ENCODE data around the gene GSN. TPM values are rescaled to one million over a fixed set of nuclear protein-coding genes. Genes with fewer than 3 reads are reported as not detected.
A peak's percentile ranks its signal among the peaks of the same experiment; 100 is the strongest.

GSN gene
- total and polyA plus RNA-seq, 8 donors: 215 to 909 (median 531) TPM

DNA sequence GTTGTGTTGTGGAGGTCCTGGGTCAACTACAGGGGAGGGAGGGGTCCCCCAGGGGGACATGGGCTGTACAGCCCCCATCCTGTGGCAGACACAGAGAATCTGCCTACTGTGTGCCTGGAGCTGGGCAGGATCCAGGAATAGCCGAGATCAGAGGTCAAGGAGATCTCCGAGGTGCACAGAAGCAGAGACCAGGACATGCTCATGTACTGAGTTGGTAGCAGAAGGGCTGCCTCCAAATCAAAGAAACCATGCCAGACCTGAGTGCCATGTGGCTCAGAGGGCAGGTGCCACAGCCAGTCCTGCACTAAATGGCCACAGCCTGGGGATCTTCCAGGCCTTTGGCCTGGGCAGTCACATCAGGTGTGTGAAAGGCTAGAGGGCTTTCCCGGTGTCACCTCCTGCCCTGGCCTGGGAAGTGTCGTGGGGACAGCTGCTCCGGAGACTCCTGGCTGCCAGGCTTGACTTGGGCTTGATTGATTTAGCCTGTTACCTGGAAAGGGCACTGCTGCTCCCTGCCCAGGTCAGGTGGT lies 27.8 kb downstream of the GSN start:
- peak in 1 of 2 donors; percentile 11 for DNase-seq
- Histone ChIP-seq H3K36me3 (peaks cover 0 to 33% (median 0%) of the 10 kb centered on the region in 4 donors), H3K4me1 (peaks cover 49 to 95% (median 84%) of the 10 kb centered on the region in 4 donors), H3K27me3 (no peaks in the 10 kb centered on the region), H3K9me3 (no peaks in the 10 kb centered on the region), H3K4me3 (no peak overlapping the region), H3K27ac (peak overlapping the region; percentile 76 to 96 (median 87))
- TF ChIP-seq, protein P1, sequence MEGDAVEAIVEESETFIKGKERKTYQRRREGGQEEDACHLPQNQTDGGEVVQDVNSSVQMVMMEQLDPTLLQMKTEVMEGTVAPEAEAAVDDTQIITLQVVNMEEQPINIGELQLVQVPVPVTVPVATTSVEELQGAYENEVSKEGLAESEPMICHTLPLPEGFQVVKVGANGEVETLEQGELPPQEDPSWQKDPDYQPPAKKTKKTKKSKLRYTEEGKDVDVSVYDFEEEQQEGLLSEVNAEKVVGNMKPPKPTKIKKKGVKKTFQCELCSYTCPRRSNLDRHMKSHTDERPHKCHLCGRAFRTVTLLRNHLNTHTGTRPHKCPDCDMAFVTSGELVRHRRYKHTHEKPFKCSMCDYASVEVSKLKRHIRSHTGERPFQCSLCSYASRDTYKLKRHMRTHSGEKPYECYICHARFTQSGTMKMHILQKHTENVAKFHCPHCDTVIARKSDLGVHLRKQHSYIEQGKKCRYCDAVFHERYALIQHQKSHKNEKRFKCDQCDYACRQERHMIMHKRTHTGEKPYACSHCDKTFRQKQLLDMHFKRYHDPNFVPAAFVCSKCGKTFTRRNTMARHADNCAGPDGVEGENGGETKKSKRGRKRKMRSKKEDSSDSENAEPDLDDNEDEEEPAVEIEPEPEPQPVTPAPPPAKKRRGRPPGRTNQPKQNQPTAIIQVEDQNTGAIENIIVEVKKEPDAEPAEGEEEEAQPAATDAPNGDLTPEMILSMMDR (IDR thresholded peaks at IDR 0.05): no peak
- TF ChIP-seq EP300 (IDR thresholded peaks at IDR 0.05) (no peak), POLR2A (IDR thresholded peaks at IDR 0.05) (no peak), POLR2AphosphoS5 (IDR thresholded peaks at IDR 0.05) (no peak)
- intact Hi-C loops (cut with DNase I; ENCODE audit: low total_unique reads): no loop called here
- 44 to 76% (median 49%) methylated on average over 3 to 5 of the region's 5 CpGs for WGBS, 5 donors

DNA sequence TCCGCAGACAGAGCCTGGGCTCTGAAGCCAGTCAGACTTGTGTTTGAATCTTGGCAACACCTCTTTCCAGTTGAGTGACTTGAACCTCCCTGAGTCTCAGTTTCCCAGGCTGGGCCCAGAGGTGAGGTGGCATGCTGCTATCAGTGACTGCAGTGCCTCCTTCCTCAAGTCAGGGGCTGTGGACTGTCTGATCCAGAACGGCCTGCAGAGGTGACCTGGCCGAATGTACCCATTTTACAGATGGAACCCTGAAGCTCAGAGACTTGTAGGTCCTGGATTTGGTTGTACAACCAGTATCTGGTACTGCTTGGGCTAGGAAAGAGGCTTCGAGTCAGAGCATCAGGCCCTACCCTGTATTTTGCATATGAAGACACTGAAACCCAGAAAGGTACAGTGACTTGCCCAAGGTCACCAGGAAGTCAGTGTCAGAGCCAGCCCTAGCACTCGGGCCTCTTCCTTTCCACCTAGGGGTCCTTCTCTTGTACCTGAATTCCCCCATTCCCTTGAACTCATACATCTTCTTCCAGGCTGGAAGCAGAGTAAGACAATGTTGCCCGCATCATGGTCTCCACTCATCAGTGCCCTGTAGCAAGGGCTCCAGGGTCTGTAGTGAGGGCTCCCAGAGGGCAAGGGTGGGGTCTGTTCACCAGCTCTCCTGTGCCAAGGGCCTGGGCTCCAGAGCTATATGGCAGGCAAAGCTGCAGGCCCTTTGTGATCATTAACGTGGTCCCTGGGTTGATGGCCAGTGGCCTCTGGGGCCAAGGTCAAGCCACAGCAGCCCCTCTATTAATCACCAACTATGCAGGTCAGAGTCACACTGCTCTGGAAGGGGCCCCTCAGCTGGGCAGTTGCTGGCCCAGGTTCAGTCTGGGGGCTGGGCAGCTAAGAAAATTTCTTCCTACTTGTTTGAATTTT lies 28.5 kb downstream of the GSN start:
- H3K9me3 ChIP-seq: no peaks in the 10 kb centered on the region
- WGBS, 5 donors: 74 to 87% (median 80%) methylated on average over 6 to 7 of the region's 7 CpGs
- H3K4me3 ChIP-seq: no peak overlapping the region
- H3K27ac ChIP-seq: peak overlapping the region; percentile 76 to 96 (median 87)
- H3K36me3 ChIP-seq: peaks cover 0 to 33% (median 0%) of the 10 kb centered on the region in 4 donors
- DNase-seq: no peak
- peaks cover 49 to 94% (median 86%) of the 10 kb centered on the region in 4 donors for H3K4me1 ChIP-seq
- TF ChIP-seq POLR2AphosphoS5 (IDR thresholded peaks at IDR 0.05): no peak
- TF ChIP-seq, protein P1 (IDR thresholded peaks at IDR 0.05): no peak
- no peak for TF ChIP-seq EP300 (IDR thresholded peaks at IDR 0.05)
- no peak for TF ChIP-seq POLR2A (IDR thresholded peaks at IDR 0.05)
- intact Hi-C loops (cut with DNase I; ENCODE audit: low total_unique reads): no loop called here
- no peaks in the 10 kb centered on the region for H3K27me3 ChIP-seq

- H3K9me3 ChIP-seq: no peaks in the 10 kb centered on the region
- intact Hi-C loops (cut with DNase I; ENCODE audit: low total_unique reads): no loop called here
Observed at GRCh38 chr9:121297389-121297788, 29.4 kb downstream of the GSN start.

GRCh38 chr9:121298016-121298538 lies 30.1 kb downstream of the GSN start:
- intact Hi-C loops (cut with DNase I; ENCODE audit: low total_unique reads): no loop called here

More at GRCh38 chr9:121297389-121297788, 29.4 kb downstream of the GSN start:
- no peak for TF ChIP-seq POLR2A (IDR thresholded peaks at IDR 0.05)
- no peak for TF ChIP-seq EP300 (IDR thresholded peaks at IDR 0.05)
- TF ChIP-seq POLR2AphosphoS5 (IDR thresholded peaks at IDR 0.05): no peak
- TF ChIP-seq, protein P1 (IDR thresholded peaks at IDR 0.05): no peak
- Histone ChIP-seq H3K27ac (peak overlapping the region in 4 of 5 donors; percentile 85 to 96 (median 88)), H3K4me1 (peaks cover 41 to 95% (median 89%) of the 10 kb centered on the region in 4 donors), H3K4me3 (no peak overlapping the region), H3K27me3 (no peaks in the 10 kb centered on the region), H3K36me3 (peaks cover 5 to 34% (median 7%) of the 10 kb centered on the region in 4 donors)
- 35 to 61% (median 57%) methylated on average over 4 of the region's 4 CpGs for WGBS, 5 donors
- no peak for DNase-seq

More at GRCh38 chr9:121298016-121298538, 30.1 kb downstream of the GSN start:
- H3K36me3 ChIP-seq: peaks cover 12 to 34% (median 14%) of the 10 kb centered on the region in 4 donors
- H3K4me1 ChIP-seq: peaks cover 44 to 95% (median 90%) of the 10 kb centered on the region in 4 donors
- no peak overlapping the region for H3K4me3 ChIP-seq
- peak in 1 of 2 donors; percentile 14 for DNase-seq
- TF ChIP-seq POLR2AphosphoS5 (IDR thresholded peaks at IDR 0.05): no peak
- no peak for TF ChIP-seq POLR2A (IDR thresholded peaks at IDR 0.05)
- TF ChIP-seq, protein P1 (IDR thresholded peaks at IDR 0.05): no peak
- no peak for TF ChIP-seq EP300 (IDR thresholded peaks at IDR 0.05)
- no peaks in the 10 kb centered on the region for H3K9me3 ChIP-seq
- 75 to 87% (median 82%) methylated on average over 7 of the region's 7 CpGs for WGBS, 5 donors
- no peaks in the 10 kb centered on the region for H3K27me3 ChIP-seq
- H3K27ac ChIP-seq: peak overlapping the region; percentile 79 to 96 (median 85)
